Frontal cortex (tissue), 4 donors: ENCODE measurements around the gene CCDC175. TPM values are rescaled to one million over a fixed set of nuclear protein-coding genes. Genes with fewer than 3 reads are reported as not detected.

Source experiments
- DNase-seq, 2 donors: peaks; one replicate each; pipeline ENCODE4 v3.0.0; 2012; ENCODE audit warnings: low spot score in 2 of 2
- FAIRE-seq: peaks from 2 replicates; lab custom pipeline; 2012; peaks lifted over from hg19 to GRCh38; lab: Jason Lieb, UNC
- total RNA-seq: library from RNA; depleted of rRNA; stranded (reverse); fragments of >200 nt; gene quantifications from one replicate; pipeline ENCODE4 v1.2.3, GENCODE V29; 2014
- donor health status: control.
- donor health status: control.
- donor health status: control.

The CCDC175 gene
- total RNA-seq, 1 donor from 2014 or later, result 2.0 TPM

DNA sequence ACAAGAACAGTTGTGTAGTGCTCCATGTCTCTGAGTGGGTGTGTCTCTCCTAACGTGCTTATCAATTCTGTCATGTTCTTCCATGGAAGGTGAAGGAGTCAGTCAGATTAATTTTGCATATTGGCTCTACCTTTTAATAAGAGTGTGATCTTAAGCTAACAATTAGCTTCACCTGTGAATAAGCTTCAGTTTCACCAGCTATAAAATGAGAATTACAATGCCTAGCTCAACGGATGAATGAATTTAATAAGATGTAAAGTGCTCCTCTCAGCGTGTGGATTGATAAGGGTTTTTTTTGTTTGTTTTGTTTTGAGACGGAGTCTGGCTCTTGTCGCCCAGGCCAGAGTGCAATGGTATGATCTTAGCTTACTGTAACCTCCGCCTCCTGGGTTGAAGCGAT, 32.7 kb downstream of the CCDC175 start:
- no peak for FAIRE-seq
- no peak for DNase-seq

DNA sequence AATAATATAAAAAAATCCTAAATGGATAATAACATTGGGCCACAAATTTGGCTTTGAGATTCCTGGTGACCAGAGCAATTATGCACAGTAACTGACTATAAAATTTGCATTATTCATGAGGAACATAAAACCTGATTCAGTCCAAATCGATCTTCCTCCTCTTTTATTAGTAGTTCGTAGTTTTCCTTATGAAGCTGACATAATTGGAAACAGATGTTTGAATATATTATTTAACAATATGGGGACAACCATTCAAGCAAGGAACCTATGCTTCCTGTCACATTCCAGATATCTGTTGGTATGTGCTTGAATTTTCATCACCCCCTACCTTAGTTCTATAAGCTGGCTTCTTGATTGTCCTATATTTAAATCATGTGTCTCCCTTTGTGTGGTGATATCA, 34.9 kb downstream of the CCDC175 start:
- no peak for FAIRE-seq
- no peak for DNase-seq

DNA sequence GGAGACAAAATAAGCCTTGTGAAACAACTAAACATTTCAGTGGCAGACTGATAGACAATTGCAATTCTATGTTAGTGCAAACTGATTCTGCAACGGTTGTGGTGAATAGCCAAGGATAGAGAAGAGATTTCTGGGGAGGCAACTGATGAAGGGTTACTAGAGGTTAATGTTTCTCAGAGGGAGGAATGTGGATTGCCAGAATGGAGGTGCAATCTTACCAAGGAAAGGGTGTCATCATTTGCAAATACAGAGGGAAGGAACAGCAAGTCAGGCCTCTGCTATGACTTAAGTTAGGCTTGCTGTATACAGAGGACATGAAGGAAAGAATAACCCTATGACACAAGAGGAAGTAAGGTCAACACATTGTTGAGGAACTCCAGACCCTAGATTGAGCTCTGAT, 35.8 kb downstream of the CCDC175 start:
- no peak for FAIRE-seq
- no peak for DNase-seq

DNA sequence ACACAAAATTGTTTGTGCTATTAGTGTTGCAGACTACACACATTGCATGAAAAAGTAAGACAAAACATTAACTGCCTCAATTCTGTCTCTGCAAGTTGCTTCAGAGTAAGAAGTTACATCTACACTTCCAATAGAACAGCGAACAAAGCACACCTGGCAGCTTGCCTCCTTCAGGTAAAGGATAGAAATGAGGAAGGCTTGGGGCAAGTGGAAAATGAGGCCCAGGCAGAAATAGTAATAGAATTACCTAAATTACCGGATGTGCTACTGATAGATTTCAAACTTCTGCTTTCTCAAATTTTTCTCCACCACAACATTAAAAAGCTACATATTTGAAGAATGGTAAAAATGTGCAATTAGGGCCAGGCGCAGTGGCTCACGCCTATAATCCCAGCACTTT, 37.7 kb downstream of the CCDC175 start:
- DNase-seq (no peak), FAIRE-seq (no peak)

DNA sequence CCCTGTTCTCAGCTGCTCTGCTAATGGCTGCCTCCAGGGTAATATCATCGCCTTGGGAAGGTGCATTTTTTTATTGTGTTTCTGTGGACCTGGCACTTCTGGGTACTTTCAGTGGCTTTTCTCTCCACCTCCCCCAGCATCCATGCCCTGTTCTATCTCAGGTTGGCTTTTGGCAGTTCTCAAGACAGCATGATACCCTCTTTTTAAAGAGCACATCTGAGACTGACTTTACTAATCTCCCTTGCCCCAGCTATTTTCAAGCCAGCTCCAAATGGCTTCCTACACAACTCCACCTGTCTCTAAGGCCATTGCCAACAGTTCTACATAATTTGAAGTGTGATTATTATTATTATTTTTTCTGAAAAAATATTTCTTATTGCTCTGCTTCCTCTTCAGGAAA, 39.1 kb downstream of the CCDC175 start:
- DNase-seq (no peak), FAIRE-seq (no peak)

DNA sequence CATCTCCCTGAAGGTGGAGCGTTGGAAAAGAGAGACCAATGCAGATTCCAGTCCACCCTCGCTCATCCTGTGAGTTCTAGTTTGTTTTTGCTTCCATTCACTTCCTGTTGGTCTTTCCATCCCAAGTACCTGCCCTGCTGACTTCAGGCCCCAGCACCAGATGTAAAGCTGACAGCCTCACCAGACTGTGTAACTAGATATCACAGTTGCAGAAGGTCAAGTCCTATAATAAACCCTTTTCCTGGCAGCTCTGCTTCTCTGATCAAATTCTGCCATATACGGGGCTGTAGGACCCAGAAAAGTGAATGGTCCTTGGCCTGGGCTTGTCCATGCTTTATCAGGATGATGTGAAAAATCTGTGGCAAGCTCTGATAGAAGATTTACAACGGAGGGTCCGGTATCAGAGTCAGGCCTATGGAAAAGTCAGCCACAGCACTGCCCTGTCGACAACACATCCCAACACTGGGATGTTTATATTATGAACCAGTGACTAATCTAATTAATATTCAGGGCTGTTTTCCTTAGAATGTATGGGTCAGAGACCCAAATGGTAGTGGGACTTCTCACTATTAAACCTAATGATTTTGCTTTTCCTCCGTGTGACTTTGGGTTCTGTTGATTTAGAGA, 42.1 kb downstream of the CCDC175 start:
- DNase-seq, result no peak

DNA sequence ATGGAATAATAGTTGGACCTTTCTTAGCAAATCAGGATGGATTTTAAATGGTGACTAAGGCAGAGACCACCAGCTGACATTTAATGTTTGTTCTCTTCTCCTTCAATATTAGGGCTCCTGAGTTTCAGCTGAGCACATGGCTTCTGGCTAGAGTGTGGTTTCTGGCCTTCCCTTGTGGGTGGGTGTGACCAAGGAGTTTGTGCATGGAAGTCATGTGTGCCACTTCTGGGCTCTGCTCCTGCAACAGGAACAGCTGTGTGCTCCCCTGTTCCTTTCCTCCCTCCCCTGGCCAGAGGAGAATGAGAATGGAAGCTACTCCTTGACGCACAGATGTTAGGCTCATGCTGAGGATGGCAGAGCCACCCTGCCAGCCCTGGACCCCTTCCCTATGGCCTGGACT, 44.2 kb downstream of the CCDC175 start:
- no peak for FAIRE-seq

More for the DNA sequence above, 42.1 kb downstream of the CCDC175 start:
- no peak for FAIRE-seq

DNA sequence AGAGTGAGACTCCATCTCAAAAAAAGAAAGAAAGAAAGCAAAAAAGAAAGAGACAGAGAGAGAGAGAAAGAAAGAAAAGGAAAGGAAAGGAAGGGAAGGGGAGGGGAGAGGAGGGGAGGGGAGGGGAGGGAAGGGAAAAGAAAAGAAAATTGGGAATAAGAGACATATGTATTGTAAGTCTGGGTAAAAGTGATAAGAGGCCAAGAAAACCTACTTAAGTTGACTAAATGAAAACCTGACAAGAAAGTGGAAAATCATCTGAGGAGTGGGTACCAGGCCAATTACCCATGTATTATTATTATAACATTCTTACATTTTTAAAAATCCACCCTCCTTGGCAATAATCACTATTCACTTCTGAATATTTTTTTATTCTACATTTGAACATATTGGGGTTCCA, 46.3 kb downstream of the CCDC175 start:
- FAIRE-seq (no peak), DNase-seq (no peak)

More for the DNA sequence above, 44.2 kb downstream of the CCDC175 start:
- DNase-seq, result no peak

DNA sequence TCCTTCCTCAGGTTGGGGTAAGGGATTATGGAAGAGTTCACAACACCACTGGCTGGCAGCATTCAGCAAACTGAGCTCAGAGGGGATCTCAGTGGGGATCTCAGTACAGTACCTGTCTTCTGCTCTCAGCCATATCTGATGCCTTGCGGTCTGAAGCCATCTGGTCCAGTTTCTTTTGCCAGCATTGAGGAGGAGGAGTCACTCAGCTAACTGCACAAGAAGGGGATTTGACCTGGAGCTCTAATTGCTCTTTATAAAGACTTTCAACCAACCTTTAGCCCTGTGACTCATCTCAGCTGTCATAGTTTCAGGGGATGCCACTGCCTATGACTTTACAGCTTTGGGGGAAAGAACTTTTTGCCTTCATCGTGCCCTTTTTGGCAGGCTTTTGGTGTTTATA, 47.4 kb downstream of the CCDC175 start:
- no peak for DNase-seq
- no peak for FAIRE-seq

DNA sequence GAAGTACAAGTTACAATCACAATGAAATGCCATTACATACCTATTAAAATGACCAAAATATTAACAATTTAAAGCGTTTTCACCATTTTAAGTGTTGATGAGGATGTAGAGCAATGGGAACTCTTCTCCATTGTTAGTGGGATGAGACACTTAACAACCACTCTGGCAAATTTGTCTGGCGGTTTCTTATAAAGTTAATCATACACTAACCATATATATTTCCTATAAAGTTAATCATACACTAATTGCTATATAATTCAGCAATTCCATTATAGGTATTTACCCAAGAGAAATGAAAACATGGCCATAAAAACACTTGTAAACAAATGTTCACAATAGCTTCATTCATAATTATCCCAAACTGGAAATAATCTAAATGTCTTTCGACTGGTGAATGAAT, 56.4 kb downstream of the CCDC175 start:
- FAIRE-seq, result no peak

DNA sequence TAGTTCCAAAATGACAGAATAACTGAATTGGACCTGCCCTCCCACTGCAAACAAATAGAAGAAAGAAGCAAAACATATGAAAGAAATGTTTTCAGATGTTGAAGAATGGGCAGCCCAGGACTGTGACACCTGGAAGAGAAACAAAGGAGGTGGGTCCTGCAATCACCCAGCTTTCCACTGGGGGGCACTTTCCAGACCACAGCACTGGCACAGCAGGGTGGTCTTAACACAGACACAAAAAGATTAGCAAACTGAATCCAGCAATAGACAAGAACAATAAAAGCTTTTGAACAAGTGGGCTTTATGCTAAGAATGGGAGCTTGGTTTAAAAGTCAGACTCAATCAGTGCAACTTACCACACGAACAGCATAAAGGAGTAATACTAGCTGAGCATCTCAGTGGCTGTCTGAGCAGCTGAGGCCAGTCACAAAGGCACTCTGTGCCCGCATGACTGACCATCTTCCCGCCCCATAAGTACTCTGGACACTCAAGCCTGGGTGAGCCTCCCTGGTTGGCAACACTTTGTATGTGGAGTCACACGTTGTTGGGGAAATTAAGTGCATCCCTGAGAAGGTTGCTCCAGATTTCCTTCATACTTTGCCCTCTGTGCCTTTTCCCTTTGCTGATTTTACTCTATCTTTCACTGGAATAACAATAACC, 64.6 kb downstream of the CCDC175 start:
- DNase-seq (no peak), FAIRE-seq (no peak)

More for the DNA sequence above, 56.4 kb downstream of the CCDC175 start:
- no peak for DNase-seq

DNA sequence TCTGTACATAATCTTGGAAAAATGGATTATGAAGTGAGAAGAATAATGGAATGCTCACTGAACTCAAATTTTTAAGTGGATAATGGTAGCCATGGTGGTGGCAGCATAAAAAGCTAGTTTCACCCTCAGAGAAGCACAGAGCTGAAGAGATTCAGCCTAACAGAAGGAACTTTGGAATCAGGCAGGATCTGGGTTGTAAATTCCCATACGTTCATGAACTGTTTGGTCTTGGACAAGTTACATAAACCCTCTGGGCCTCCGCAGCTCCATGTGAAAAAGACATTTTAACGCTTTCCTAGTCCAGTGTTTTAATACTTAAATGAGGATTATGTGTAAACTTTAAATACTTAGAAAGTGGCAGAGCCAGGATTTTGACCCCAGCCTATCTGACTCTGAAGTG, 65.6 kb downstream of the CCDC175 start:
- DNase-seq (no peak), FAIRE-seq (no peak)

DNA sequence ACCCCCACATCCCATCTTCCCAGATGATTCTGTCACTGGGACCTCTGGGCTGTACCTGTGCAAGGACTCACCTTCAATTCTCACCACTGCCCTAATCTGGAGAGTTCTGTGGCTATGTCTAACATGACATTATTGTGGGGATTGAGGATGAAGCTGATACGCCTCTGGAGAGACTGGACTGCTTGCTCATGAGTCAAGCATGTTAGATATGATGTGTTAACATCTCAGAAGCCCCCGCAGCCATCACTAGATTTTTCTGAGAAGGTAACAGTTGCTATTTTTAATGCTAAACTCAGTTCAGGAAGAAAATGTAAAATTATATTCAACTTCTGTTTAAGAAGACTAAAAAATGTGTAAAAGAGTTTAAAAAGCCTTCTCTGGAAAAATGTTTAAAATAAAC, 66.6 kb downstream of the CCDC175 start:
- FAIRE-seq, result peak; percentile 57
- DNase-seq, result no peak

DNA sequence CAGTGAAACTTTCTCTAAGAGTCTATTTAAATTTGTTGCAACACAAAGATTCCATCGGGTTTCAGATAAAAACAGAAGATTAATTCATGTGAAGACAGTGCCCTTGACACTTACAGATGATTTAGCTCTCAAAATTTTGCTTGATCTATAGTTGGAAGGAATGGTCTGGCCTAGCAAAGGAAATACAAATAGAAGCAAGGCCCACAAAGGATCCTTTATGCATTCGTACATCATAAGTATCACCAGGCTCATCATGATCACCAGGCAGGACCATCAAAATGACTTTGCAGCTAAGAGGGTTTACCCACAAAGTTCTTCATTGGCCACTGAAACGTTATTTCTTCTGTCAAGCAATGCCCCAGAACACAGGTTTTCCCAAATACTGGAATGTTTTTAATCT, 67.5 kb downstream of the CCDC175 start:
- DNase-seq (no peak), FAIRE-seq (no peak)

DNA sequence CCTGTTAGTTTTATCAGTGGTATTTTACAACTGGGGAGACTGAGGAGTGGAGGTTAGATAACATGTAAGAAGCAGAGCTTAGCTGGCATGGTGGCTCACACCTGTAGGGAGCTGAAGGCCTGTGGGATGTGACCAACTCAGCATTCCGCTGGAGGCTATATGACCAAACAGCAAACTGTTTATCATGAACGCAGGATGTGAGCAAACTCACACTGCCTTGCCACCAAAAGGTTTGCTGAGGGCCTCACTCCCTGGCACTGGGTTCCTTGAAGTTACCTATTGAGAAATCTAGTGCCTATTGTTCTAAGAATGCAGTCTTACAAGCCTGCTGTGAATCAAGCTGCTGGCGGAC, 68.9 kb downstream of the CCDC175 start:
- no peak for DNase-seq
- FAIRE-seq, result no peak

DNA sequence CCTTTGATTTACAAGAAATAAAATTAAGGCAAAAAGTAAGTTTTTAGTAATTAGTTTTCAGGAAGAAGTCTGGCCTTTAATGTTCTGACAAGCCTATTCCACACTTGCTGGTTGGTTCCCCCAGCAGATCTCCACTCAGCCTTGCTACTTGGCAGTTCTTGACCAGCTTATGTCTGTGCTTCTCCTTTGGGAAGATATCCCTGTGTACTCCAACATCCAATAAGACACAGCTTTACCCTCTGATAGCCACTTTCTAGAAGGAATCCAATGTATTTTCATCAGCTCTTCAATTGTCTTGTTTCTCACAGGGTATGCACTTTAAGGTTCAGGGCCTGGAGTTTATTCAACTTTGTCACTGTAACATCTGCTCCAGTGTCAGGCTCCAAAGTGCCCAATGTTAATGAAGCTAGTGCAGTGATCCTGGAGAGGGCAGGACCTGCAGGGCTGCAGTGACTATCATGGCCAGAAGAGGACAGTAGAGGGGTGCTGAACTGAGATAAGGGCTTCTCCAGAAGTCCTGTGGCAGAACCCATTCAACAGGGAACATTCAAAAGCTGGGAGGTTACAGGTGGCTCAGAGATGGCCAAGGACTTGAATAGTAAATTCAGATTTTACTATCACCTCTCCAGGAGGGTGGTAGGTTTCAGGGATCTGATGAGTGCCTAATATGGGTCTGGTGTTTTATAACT, 69.4 kb downstream of the CCDC175 start:
- FAIRE-seq, result no peak
- DNase-seq, result peak in 1 of 2 donors; percentile 24

DNA sequence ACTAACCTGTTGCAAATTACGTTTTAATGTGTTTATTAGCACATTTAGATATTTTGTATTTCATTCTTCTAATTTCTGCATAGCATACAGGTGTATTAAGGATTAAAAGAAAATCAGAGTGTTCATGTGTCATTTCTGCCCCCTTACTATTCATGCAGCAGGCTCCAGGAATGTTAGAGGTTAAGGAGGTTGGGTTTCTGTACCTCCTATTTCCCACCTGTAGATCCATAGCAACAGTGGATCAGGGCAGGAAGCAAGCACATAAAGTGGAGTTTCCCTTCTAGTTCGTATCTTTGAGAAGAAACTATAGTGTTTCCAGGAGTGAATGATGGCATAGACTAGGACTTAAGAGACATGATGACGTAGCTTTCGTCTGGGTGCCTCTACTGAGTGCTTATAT, 73.4 kb downstream of the CCDC175 start:
- DNase-seq (no peak), FAIRE-seq (no peak)

DNA sequence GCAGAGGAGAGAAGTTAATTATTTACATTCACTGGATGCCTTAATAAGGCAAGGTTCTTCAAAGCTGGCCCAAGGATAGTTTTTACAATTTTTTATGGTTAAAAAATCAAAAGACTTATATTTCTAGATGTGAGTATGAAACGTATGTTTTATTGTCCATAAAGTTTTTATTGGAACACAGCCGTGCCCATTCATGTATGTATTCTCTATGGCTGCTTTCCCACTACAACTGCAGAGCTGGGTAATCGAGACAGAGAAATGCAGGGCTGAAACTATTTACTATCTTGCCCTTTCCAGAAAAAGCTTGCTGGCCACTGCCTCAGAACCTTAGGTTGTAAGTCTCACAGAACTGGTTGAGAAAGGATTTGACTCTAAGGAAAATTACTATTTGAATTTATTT, 75.9 kb downstream of the CCDC175 start:
- DNase-seq (no peak), FAIRE-seq (no peak)

DNA sequence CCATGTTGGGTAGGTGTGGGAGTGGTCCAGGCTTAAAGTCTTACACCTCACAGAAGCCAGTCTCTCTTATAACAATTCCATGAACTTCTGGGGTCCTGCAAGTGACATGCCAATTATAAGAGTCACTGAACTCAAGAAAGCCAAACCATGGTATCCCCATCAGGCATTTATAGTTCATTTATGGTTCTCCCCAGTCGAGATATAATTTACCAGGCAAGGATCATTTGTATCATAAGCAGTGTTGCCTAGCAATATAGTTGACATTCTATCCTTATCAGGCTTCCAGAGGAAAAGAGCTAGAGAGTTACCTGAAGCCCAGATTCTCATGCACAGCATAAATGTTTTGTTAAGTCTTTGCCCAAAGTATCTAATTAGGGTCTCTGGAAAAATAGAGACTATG, 84.2 kb downstream of the CCDC175 start:
- DNase-seq (no peak), FAIRE-seq (no peak)

DNA sequence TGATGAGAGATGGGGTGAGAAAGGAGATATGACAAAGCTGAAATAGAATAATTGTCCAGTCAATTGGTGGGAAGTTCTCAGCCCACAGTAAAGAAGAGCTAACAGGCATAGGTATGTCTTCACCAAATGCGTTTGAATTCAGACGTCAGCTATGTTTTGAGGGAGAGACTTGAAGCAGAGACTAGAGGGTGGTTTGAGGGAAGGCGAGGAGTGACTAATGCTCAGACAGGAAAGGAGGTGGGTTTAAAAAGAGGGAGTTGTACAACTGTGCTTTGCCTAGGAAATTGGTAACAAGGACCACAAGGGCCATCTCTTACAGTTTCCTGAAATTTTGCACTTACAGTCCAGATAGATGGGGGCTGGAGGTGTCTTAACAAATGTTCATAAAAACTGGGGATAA, 85.9 kb downstream of the CCDC175 start:
- no peak for DNase-seq
- FAIRE-seq, result no peak

DNA sequence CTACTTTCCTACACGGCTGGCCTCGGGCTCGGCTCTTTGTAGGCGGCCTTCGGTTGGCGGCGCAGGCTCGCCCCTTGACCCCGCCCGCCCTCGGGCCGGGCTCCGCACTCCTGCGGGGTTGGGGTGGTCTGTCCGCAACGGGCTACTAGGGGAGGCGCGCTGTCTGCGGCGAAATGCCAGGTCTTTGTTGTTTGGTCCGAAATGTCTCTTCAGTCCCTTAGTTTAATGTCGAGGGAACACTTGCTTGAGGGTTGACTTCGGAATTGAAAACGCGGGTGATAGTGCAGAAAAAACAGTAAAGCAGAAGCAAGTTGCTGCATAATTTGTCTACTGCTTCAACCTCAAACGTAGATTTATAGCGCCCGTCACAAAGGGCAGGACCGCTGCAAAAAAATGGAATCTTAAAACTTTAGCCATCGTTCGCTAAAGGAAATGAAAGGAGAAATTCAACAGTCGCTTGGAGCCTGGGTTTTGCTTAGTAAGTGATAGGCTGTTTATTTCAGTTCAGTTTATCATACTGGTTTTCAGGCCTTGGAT, 91.9 kb downstream of the CCDC175 start:
- no peak for DNase-seq
- FAIRE-seq, result no peak
